AG20443 (cell line): ENCODE measurements around the gene WBP1L.
"Not testable (repeated sequence)": the region's sequence is repeated elsewhere in the genome, so short reads cannot be mapped to it uniquely, and the experiment has no call there.

ENCODE experiments used
- DNase-seq: peaks from one replicate; pipeline ENCODE4 v3.0.0; 2012; ENCODE audit warnings: low spot score, mixed read lengths

Gene WBP1L

DNA sequence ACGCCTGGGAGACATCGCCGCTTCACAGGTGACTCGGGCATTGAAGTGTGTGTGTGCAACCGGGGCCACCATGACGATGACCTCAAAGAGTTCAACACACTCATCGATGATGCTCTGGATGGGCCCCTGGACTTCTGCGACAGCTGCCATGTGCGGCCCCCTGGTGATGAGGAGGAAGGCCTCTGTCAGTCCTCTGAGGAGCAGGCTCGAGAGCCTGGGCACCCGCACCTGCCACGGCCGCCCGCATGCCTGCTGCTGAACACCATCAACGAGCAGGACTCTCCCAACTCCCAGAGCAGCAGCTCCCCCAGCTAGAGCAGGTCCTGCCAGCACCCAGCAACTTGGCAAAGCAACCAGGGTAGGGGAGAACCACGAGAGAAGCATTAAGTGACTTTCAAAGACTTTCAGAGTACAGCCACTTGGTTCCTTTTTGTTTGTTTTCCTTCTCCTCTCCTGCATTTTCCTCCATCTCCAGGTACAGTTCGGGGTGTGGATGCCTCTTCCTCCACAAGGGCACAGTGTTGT, 69.3 kb downstream of the WBP1L start:
- DNase-seq = no peak

- DNase-seq = no peak
These were observed 70.1 kb downstream of the WBP1L start for GRCh38 chr10:102813734-102814452.

DNA sequence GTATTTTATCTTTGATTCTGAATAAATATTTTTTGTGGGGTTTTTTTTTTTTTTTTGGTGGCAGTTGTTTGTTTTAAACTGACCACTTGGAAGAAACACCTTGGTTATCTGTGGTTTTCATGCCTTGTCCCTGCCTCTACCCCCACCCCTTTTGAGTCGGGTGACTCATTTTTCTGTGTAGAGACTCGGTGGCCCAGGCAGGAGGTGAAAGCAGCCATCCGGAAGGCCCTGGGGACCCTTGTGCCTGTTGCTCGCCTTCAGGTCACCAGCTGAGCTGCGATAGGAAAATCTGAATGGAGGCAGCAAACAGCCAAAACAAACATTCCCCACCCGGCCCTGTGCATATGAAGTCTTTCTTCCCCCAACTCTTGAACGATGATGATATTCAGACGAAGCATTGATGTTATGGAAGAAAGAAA, 70.7 kb downstream of the WBP1L start:
- DNase-seq = no peak

- DNase-seq = peak; percentile 63
These were observed 71.3 kb downstream of the WBP1L start for GRCh38 chr10:102814873-102815661.

GRCh38 chr10:102815790-102816549, 72.2 kb downstream of the WBP1L start:
- DNase-seq = peak; percentile 73

DNA sequence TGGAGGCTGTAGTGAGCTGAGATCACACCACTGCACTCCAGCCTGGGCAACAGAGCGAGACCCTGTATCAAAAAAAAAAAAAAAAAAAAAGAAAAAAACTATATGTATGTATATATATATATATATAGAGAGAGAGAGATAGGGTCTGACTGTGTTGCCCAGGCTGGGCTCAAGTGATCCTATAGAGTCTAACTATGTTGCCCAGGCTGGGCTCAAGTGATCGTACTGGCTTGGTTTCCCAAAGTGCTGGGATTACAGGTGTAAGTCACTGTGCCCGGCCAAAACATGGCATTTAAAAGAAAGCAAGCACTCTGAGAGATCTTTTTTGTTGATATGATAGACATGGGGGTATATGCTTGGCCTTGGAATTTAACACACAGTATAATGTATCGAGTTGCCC, 73.4 kb downstream of the WBP1L start:
- DNase-seq = no peak

DNA sequence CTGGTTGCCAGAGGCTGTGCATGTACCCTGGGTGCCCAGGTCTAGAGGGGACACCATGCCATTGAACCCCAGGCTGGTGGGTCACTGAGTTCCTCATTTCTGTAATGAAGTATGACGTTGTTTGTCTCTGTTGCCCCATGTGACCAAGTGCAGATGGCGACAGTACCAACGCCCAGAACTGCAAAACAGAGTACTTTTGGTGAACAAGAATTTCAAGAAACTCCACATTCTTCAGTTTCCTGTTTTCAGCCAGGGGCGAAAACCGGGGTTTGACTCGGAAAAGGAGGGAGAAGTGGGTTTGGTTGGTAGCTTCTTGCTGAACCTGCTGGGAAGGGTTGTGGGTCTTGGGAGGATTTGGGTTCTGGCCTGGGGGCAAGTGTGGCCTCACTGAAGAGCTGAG, 75.3 kb downstream of the WBP1L start:
- DNase-seq = no peak

DNA sequence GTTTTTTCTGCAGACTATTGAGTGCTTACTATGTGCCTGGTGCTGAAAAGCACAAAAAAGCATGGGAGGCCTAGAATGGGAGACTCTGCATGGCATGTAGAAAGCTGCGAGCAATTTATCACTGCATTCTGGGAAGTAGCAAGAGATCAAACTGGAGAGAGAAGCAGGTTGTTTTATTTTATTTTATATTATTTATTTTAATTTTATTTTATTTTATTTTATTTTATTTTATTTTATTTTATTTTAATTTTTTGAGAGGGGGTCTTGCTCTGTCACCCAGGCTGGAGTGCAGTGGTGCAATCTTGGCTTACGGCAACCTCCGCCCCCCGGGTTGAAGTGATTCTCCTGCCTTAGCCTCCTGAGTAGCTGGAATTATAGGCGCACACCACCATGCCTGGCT, 76.3 kb downstream of the WBP1L start:
- not testable (repeated sequence) for DNase-seq

DNA sequence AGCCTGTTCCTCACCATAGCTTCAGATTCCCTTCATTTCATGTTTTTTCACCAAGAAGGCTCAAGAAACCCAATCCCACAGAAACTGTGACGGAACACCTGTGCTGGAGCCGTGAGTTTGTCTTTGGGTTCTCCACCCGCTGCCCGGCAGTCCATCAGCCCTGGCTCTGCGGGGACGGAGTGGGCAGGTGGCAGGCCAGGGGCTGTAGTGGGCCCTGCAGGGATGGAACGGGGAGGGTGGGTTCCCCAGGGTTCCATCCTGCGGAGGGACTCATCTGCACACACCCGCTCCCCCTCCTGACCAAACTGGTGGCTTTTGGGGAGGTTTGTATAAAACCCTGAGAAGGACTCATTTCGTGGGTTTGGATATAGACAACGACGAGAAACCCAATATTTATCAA, 78.5 kb downstream of the WBP1L start:
- no peak for DNase-seq

GRCh38 chr10:102824664-102825063, 80.9 kb downstream of the WBP1L start:
- DNase-seq = no peak

- DNase-seq = no peak
These were observed 82.5 kb downstream of the WBP1L start for GRCh38 chr10:102826148-102826796.

GRCh38 chr10:102827597-102827975, 83.8 kb downstream of the WBP1L start:
- DNase-seq = no peak

- peak; percentile 53 for DNase-seq
These were observed 87.7 kb downstream of the WBP1L start for GRCh38 chr10:102831322-102832071.

GRCh38 chr10:102832248-102832647, 88.5 kb downstream of the WBP1L start:
- DNase-seq = no peak

GRCh38 chr10:102832987-102833386, 89.2 kb downstream of the WBP1L start:
- peak; percentile 67 for DNase-seq

- DNase-seq = no peak
These were observed 90.4 kb downstream of the WBP1L start for GRCh38 chr10:102834143-102834542.

DNA sequence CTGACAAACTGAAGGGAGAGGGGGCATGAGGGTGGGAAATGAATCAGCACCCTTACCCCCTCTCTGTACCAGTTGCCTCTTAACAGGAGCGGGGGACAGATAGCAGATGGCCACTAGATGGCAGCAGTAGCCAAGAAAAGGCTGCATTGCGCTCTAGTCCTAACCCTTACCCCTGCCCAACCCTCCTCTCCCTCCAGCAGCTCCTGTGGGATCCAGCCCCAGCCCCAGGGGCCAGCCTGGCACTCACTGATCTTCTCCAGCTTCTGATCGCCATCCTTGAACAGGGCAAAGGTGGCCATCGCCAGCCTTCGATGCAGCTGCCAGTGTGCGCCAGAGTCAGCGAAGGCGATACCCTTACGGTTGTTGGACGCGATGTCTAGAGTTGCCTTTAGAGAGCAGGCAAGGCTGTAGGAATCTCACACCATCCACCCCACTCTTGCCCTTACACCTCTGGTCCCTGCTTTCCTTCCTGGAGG, 91.3 kb downstream of the WBP1L start:
- DNase-seq = peak; percentile 87

GRCh38 chr10:102837230-102837721, 93.5 kb downstream of the WBP1L start, which contains the start of gene CYP17A1:
TSS of gene CYP17A1 (minus strand) at chr10:102837413. CDS start at chr10:102837361, 52 bp downstream.
- no peak for DNase-seq

DNA sequence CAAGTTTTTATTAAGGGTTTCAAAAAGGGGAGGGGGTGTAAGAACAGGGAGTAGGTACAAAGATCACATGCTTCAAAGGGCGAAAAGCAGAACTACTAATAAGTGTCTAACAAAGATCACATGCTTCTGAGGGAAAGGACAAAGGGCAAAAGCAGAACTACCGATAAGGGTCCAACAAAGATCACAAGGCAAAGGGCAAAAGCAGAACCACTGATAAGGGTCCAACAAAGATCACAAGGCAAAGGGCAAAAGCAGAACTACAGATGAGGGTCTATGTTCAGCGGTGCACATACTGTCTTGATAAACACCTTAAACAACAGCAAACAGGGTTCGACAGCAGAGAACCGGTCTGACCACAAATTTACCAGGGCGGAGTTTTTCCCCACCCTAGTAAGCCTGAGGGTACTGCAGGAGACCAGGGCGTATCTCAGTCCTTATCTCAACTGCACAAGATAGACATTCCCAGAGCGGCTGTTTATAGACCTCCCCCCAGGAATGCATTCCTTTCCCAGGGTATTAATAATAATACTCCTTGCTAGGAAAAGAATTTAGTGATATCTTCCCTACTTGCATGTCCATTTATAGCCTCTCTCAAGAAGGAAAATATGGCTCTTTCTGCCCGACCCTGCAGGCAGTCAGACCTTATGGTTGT, 94.7 kb downstream of the WBP1L start:
- DNase-seq = not testable (repeated sequence)

DNA sequence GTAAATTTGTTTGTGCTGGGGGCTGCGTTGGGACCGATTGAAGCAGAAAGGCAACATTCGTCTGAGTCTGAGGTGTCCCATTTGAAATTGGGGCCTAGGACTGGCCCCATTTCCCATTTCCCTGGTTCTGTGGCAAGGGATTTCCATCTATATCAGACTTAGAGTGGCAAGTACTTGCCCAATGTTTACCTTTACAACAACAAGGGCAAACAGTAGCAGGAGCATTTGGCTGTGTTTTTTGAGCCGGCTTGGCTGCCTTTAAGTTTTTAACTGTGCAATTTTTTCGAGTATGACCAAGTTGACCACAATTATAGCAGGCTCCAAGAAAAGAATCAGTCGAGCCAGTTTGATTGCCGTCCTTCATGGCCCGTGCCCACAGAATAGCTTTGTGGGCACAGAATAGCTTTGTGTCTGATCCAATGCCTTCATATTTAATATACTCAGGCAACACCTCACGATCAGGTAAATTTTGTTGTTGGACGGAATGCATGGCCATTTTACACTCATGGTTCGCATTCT, 98.1 kb downstream of the WBP1L start:
- no peak for DNase-seq
